Measurements from ENCODE around the gene LCE2D. TPM values are rescaled to one million over a fixed set of nuclear protein-coding genes. Genes with fewer than 3 reads are reported as not detected.

LCE2D gene
- polyA plus RNA-seq, 1 of the 3 experiments (the other 2 are of a cell fraction): not detected

GRCh38 chr1:152623203-152623844 lies 39.9 kb upstream of the LCE2D start:
- POLR2A ChIA-PET: no interaction called here

GRCh38 chr1:152626744-152627143 lies 36.4 kb upstream of the LCE2D start:
- WGBS (ENCODE audit: low lambda C conversion rate): 0% methylated on average over 1 of the region's 1 CpG
- no peaks in the 10 kb centered on the region for H3F3A ChIP-seq (replicated peaks; ENCODE audit: insufficient read depth)
- no peaks in the 10 kb centered on the region for H3K9me2 ChIP-seq
- H3K4me3 ChIP-seq (ENCODE audit: low read depth in 2 of 2, low read length in 1 of 2): no peak overlapping the region
- POLR2A ChIA-PET: no interaction called here
- no peaks in the 10 kb centered on the region for H3K9me3 ChIP-seq
- no peaks in the 10 kb centered on the region for H3K36me3 ChIP-seq (replicated peaks in 1 of 2; ENCODE audit: control insufficient read depth in 1 of 2, insufficient read depth in 2 of 2, low read length in 1 of 2)
- no peak overlapping the region for H3K4me2 ChIP-seq
- H2AFZ ChIP-seq (ENCODE audit: low read depth): no peak overlapping the region
- no peaks in the 10 kb centered on the region for H3K27me3 ChIP-seq (ENCODE audit: insufficient read depth)
- DNase-seq: no peak
- H3K79me2 ChIP-seq (ENCODE audit: insufficient read depth): no peaks in the 10 kb centered on the region
- no peak overlapping the region for H3K9ac ChIP-seq
- no peaks in the 10 kb centered on the region for H4K20me1 ChIP-seq (ENCODE audit: insufficient read depth)
- TF ChIP-seq POLR2AphosphoS5 (IDR thresholded peaks at IDR 0.05; ENCODE audit: low read depth, low read length): no peak
- no peak for TF ChIP-seq MEF2A (IDR thresholded peaks at IDR 0.05; ENCODE audit: borderline replicate concordance, low read depth)
- no peak for TF ChIP-seq TCF12 (IDR thresholded peaks at IDR 0.05)
- no peak for TF ChIP-seq EZH2phosphoT487 (IDR thresholded peaks at IDR 0.05; ENCODE audit: borderline replicate concordance, low read depth)
- TF ChIP-seq RAD21 (IDR thresholded peaks at IDR 0.05; ENCODE audit: low read length): no peak
- no peak for TF ChIP-seq CHD2 (IDR thresholded peaks at IDR 0.05; ENCODE audit: low read length, partially characterized antibody)
- no peak for TF ChIP-seq IRF3 (IDR thresholded peaks at IDR 0.05; ENCODE audit: low read depth, low read length)
- TF ChIP-seq FOSL2 (IDR thresholded peaks at IDR 0.05; ENCODE audit: borderline replicate concordance, low read depth): no peak
- no peak for TF ChIP-seq USF1 (IDR thresholded peaks at IDR 0.05; ENCODE audit: borderline replicate concordance, low read depth)
- TF ChIP-seq SMC3 (IDR thresholded peaks at IDR 0.05; ENCODE audit: low read depth, low read length): no peak
- TF ChIP-seq RCOR1 (IDR thresholded peaks at IDR 0.05; ENCODE audit: low read length): no peak
- no peak for TF ChIP-seq ZBTB33 (IDR thresholded peaks at IDR 0.05; ENCODE audit: borderline replicate concordance, low read depth)
- no peak for TF ChIP-seq SIN3A (IDR thresholded peaks at IDR 0.05; ENCODE audit: borderline replicate concordance, low read depth, low read length)
- no peak for TF ChIP-seq NFIC (IDR thresholded peaks at IDR 0.05; ENCODE audit: borderline replicate concordance)
- TF ChIP-seq TEAD4 (IDR thresholded peaks at IDR 0.05; ENCODE audit: borderline replicate concordance, insufficient read depth): no peak
- TF ChIP-seq GABPA (IDR thresholded peaks at IDR 0.05; ENCODE audit: low read depth): no peak
- TF ChIP-seq MAX (IDR thresholded peaks at IDR 0.05; ENCODE audit: low read depth): no peak
- H3K27ac ChIP-seq (ENCODE audit: low read depth in 2 of 2, low read length in 1 of 2): no peak overlapping the region
- CTCF ChIA-PET: no interaction called here
- no peaks in the 10 kb centered on the region for H3K4me1 ChIP-seq (ENCODE audit: control insufficient read depth in 1 of 2, insufficient read depth in 2 of 2, low read depth in 1 of 2, low read length in 1 of 2)

More at GRCh38 chr1:152623203-152623844, 39.9 kb upstream of the LCE2D start:
- H3K79me2 ChIP-seq (ENCODE audit: insufficient read depth): no peaks in the 10 kb centered on the region
- peak; percentile 37 for DNase-seq
- H3K36me3 ChIP-seq (replicated peaks in 1 of 2; ENCODE audit: control insufficient read depth in 1 of 2, insufficient read depth in 2 of 2, low read length in 1 of 2): no peaks in the 10 kb centered on the region
- CTCF ChIA-PET: interaction anchor here (2.2 kb wide), 1 partner anchor 31 kb away, joined by 7 read pairs; no protein-coding TSS in a partner anchor
- H2AFZ ChIP-seq (ENCODE audit: low read depth): no peak overlapping the region
- no peaks in the 10 kb centered on the region for H3K27me3 ChIP-seq (ENCODE audit: insufficient read depth)
- no peak overlapping the region for H3K27ac ChIP-seq (ENCODE audit: low read depth in 2 of 2, low read length in 1 of 2)
- no peaks in the 10 kb centered on the region for H3K9me2 ChIP-seq
- H3K4me2 ChIP-seq: no peak overlapping the region
- no peaks in the 10 kb centered on the region for H3F3A ChIP-seq (replicated peaks; ENCODE audit: insufficient read depth)
- no peak overlapping the region for H3K9ac ChIP-seq
- WGBS (ENCODE audit: low lambda C conversion rate): 7% methylated on average over 14 of the region's 29 CpGs
- no peaks in the 10 kb centered on the region for H4K20me1 ChIP-seq (ENCODE audit: insufficient read depth)
- TF ChIP-seq YY1 (IDR thresholded peaks at IDR 0.05; ENCODE audit: low read depth) (no peak), CTCF (IDR thresholded peaks at IDR 0.05) (peak; percentile 36; the same call in 1 of the 2 replicates)
- no peaks in the 10 kb centered on the region for H3K4me1 ChIP-seq (ENCODE audit: control insufficient read depth in 1 of 2, insufficient read depth in 2 of 2, low read depth in 1 of 2, low read length in 1 of 2)
- no peak overlapping the region for H3K4me3 ChIP-seq (ENCODE audit: low read depth in 2 of 2, low read length in 1 of 2)
- peaks cover 3% of the 10 kb centered on the region; the same call in 1 of the 2 replicates for H3K9me3 ChIP-seq
